ENCODE results near the gene MTMR3.

The MTMR3 gene

DNA sequence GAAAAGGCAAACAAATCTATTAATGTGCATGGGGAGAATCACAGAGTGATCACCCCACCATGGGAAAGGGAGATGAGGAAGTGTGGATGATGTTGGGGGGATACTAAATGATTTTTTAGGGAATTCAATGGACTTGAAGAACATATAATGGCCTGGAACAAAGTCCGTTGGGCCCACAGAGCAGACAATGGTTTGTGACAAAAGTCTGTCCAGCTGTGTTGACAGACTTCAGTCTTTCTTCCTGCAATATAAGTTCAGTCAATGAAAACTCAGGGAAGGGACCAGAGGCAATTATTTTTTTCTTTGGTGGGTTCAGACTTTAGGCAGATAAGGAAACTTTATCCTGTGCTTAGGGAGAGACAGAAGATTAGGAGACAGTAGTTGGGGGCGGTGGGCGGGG, 179.3 kb downstream of the MTMR3 start:
- WGBS (ENCODE audit: insufficient coverage, insufficient read length): no CpG with 5 or more reads among the region's 3 CpGs
- no peaks in the 10 kb centered on the region for H3K27me3 ChIP-seq (ENCODE audit: control insufficient read depth, insufficient read depth, low read length)

DNA sequence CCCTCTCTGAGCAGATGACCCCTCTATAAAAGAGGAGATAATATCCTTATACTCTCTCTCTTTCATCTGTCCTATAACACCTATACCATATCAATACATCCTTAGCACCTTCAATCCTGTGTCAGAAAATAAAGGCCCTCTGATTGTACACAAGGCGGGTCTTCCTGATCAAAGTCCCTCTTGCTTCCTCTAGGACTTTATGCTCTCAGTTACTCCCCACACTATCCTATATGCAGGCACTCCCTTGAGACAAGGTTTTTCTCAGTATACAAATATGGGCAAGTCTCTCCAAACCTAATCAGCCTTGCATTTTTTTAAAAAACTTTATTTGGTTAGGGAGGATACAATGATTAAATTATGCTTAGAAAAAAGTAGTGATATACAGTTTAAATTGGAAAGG, 180.0 kb downstream of the MTMR3 start:
- WGBS (ENCODE audit: insufficient coverage, insufficient read length): no CpG with 5 or more reads among the region's 1 CpG
- Histone ChIP-seq H3K36me3 (ENCODE audit: control insufficient read depth, insufficient read depth, low read length) (no peaks in the 10 kb centered on the region), H3K4me3 (ENCODE audit: low read length) (no peak overlapping the region), H3K27me3 (ENCODE audit: control insufficient read depth, insufficient read depth, low read length) (no peaks in the 10 kb centered on the region), H3K9me3 (ENCODE audit: control insufficient read depth, insufficient read depth, low read length) (no peaks in the 10 kb centered on the region), H3K27ac (ENCODE audit: low read length) (no peak overlapping the region), H3K4me1 (ENCODE audit: control insufficient read depth, insufficient read depth, low read length) (no peaks in the 10 kb centered on the region)
- no peak for DNase-seq (ENCODE audit: low read depth, low spot score)

More for the DNA sequence above, 179.3 kb downstream of the MTMR3 start:
- no peaks in the 10 kb centered on the region for H3K4me1 ChIP-seq (ENCODE audit: control insufficient read depth, insufficient read depth, low read length)
- no peak overlapping the region for H3K4me3 ChIP-seq (ENCODE audit: low read length)
- DNase-seq (ENCODE audit: low read depth, low spot score): no peak
- no peak overlapping the region for H3K27ac ChIP-seq (ENCODE audit: low read length)
- H3K36me3 ChIP-seq (ENCODE audit: control insufficient read depth, insufficient read depth, low read length): no peaks in the 10 kb centered on the region
- H3K9me3 ChIP-seq (ENCODE audit: control insufficient read depth, insufficient read depth, low read length): no peaks in the 10 kb centered on the region

- no peaks in the 10 kb centered on the region for H3K27me3 ChIP-seq (ENCODE audit: control insufficient read depth, insufficient read depth, low read length)
- DNase-seq (ENCODE audit: low read depth, low spot score): no peak
- H3K36me3 ChIP-seq (ENCODE audit: control insufficient read depth, insufficient read depth, low read length): no peaks in the 10 kb centered on the region
- H3K4me3 ChIP-seq (ENCODE audit: low read length): no peak overlapping the region
- H3K27ac ChIP-seq (ENCODE audit: low read length): no peak overlapping the region
- H3K9me3 ChIP-seq (ENCODE audit: control insufficient read depth, insufficient read depth, low read length): no peaks in the 10 kb centered on the region
- no peaks in the 10 kb centered on the region for H3K4me1 ChIP-seq (ENCODE audit: control insufficient read depth, insufficient read depth, low read length)
These were observed 181.2 kb downstream of the MTMR3 start for GRCh38 chr22:30064172-30064571.

DNA sequence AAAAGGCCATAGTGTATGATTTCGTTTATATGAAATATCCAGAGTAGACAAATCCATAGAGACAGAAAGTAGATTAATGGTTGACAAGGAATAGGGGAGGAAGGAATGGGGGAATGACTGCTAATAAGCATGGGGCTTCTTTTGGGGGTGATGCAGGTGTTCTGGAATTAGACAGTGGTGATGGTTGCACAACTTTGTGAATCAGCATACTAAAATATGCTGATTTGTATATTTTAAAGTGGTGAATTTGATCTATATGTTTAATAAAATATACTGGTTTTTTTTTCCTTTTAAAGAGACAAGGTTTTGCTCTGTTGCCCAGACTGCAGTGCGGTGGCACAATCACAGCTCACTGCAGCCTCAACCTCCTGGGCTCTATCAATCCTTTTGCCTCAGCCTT, 190.8 kb downstream of the MTMR3 start:
- H3K9me3 ChIP-seq (ENCODE audit: control insufficient read depth, insufficient read depth, low read length): no peaks in the 10 kb centered on the region
- H3K27ac ChIP-seq (ENCODE audit: low read length): no peak overlapping the region
- no peaks in the 10 kb centered on the region for H3K36me3 ChIP-seq (ENCODE audit: control insufficient read depth, insufficient read depth, low read length)
- no peak for DNase-seq (ENCODE audit: low read depth, low spot score)
- no peaks in the 10 kb centered on the region for H3K4me1 ChIP-seq (ENCODE audit: control insufficient read depth, insufficient read depth, low read length)
- no CpG with 5 or more reads among the region's 2 CpGs for WGBS (ENCODE audit: insufficient coverage, insufficient read length)
- no peak overlapping the region for H3K4me3 ChIP-seq (ENCODE audit: low read length)
- H3K27me3 ChIP-seq (ENCODE audit: control insufficient read depth, insufficient read depth, low read length): no peaks in the 10 kb centered on the region

GRCh38 chr22:30074147-30074546, 191.2 kb downstream of the MTMR3 start:
- no CpG with 5 or more reads among the region's 3 CpGs for WGBS (ENCODE audit: insufficient coverage, insufficient read length)
- Histone ChIP-seq H3K4me3 (ENCODE audit: low read length) (no peak overlapping the region), H3K27me3 (ENCODE audit: control insufficient read depth, insufficient read depth, low read length) (no peaks in the 10 kb centered on the region), H3K27ac (ENCODE audit: low read length) (no peak overlapping the region), H3K36me3 (ENCODE audit: control insufficient read depth, insufficient read depth, low read length) (no peaks in the 10 kb centered on the region), H3K4me1 (ENCODE audit: control insufficient read depth, insufficient read depth, low read length) (no peaks in the 10 kb centered on the region), H3K9me3 (ENCODE audit: control insufficient read depth, insufficient read depth, low read length) (no peaks in the 10 kb centered on the region)
- no peak for DNase-seq (ENCODE audit: low read depth, low spot score)

GRCh38 chr22:30074994-30075393, 192.0 kb downstream of the MTMR3 start:
- no peak for DNase-seq (ENCODE audit: low read depth, low spot score)
- no peaks in the 10 kb centered on the region for H3K36me3 ChIP-seq (ENCODE audit: control insufficient read depth, insufficient read depth, low read length)
- no peak overlapping the region for H3K4me3 ChIP-seq (ENCODE audit: low read length)
- no peaks in the 10 kb centered on the region for H3K4me1 ChIP-seq (ENCODE audit: control insufficient read depth, insufficient read depth, low read length)
- no CpG with 5 or more reads among the region's 3 CpGs for WGBS (ENCODE audit: insufficient coverage, insufficient read length)
- H3K27me3 ChIP-seq (ENCODE audit: control insufficient read depth, insufficient read depth, low read length): no peaks in the 10 kb centered on the region
- H3K27ac ChIP-seq (ENCODE audit: low read length): no peak overlapping the region
- no peaks in the 10 kb centered on the region for H3K9me3 ChIP-seq (ENCODE audit: control insufficient read depth, insufficient read depth, low read length)

DNA sequence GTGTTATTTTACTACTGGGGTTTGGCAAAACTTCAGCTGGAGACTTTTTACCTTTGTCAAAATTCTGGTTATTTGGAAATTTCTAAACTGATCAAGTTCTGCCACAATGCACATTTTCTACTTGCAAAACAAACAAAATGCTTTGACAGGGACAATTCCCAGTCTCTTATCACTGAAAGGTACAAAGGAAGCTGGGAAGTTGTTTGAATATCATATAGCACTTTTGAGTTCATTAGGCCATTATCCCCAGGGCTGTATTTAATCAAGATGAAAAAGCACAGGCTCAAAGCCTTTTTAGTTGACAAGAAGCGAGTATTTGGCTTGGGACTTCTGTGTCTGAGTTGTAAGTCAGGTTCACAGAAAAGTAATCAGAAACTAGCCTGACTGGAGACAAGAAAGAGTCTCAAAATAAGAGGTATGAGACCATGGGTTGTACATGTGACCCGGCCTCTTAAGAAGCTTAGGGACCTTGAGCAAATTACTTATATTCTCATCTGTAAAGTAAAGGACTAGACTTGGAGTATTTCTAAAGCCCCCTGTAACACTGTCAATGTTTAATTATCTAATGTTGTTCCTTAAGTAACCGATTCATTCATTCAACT, 194.4 kb downstream of the MTMR3 start:
- H3K27ac ChIP-seq (ENCODE audit: low read length): no peak overlapping the region
- no CpG with 5 or more reads among the region's 3 CpGs for WGBS (ENCODE audit: insufficient coverage, insufficient read length)

GRCh38 chr22:30078320-30079311, 195.6 kb downstream of the MTMR3 start:
- no CpG with 5 or more reads among the region's 10 CpGs for WGBS (ENCODE audit: insufficient coverage, insufficient read length)
- no peak for DNase-seq (ENCODE audit: low read depth, low spot score)
- H3K4me1 ChIP-seq (ENCODE audit: control insufficient read depth, insufficient read depth, low read length): no peaks in the 10 kb centered on the region; the same call in 1 of the 2 replicates
- H3K36me3 ChIP-seq (ENCODE audit: control insufficient read depth, insufficient read depth, low read length): no peaks in the 10 kb centered on the region
- no peaks in the 10 kb centered on the region for H3K27me3 ChIP-seq (ENCODE audit: control insufficient read depth, insufficient read depth, low read length)
- no peak overlapping the region for H3K4me3 ChIP-seq (ENCODE audit: low read length)
- no peak overlapping the region for H3K27ac ChIP-seq (ENCODE audit: low read length)
- no peaks in the 10 kb centered on the region for H3K9me3 ChIP-seq (ENCODE audit: control insufficient read depth, insufficient read depth, low read length)

More for the DNA sequence above, 194.4 kb downstream of the MTMR3 start:
- Histone ChIP-seq H3K27me3 (ENCODE audit: control insufficient read depth, insufficient read depth, low read length) (no peaks in the 10 kb centered on the region), H3K4me3 (ENCODE audit: low read length) (no peak overlapping the region), H3K9me3 (ENCODE audit: control insufficient read depth, insufficient read depth, low read length) (no peaks in the 10 kb centered on the region), H3K36me3 (ENCODE audit: control insufficient read depth, insufficient read depth, low read length) (no peaks in the 10 kb centered on the region), H3K4me1 (ENCODE audit: control insufficient read depth, insufficient read depth, low read length) (no peaks in the 10 kb centered on the region; the same call in 1 of the 2 replicates)
- DNase-seq (ENCODE audit: low read depth, low spot score): no peak

DNA sequence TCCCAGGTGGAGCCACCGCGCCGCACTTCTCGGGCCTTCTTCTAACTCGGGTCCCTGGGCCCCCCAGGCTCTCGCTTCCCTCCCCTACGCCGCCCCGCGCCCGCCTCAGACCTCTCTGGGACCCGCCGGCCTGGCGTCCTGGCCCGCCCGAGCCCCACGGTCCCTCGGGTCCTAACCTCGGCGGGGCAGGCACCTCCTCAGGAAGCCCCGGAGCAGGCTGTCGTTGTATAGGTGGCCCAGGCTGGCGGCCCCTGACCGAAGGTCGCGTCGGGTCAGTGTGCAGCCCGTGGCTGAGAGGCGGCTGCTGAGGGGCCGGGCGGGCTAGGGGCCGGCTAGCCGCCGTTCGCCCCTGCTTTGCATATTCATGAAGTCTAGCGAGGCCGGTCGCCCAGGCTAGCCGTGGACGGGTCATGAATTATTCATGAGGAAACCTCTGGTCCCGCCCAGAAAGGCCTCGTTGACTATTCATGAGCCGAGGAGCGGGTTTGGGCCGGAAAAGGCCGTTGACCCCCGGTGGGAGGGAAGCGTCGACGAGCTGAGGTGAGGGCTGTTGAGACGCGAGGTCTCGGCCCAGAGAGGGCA, 197.1 kb downstream of the MTMR3 start, which contains the start of gene HORMAD2:
Gene HORMAD2, plus strand, starts transcription at position 513 of the 582 bp plus-strand sequence. CDS start 13,489 bp downstream, outside the sequence.
- WGBS (ENCODE audit: insufficient coverage, insufficient read length): no CpG with 5 or more reads among the region's 53 CpGs
- no peaks in the 10 kb centered on the region for H3K27me3 ChIP-seq (ENCODE audit: control insufficient read depth, insufficient read depth, low read length)
- H3K4me1 ChIP-seq (ENCODE audit: control insufficient read depth, insufficient read depth, low read length): no peaks in the 10 kb centered on the region; the same call in 1 of the 2 replicates
- no peaks in the 10 kb centered on the region for H3K36me3 ChIP-seq (ENCODE audit: control insufficient read depth, insufficient read depth, low read length)
- peak; percentile 67 for DNase-seq (ENCODE audit: low read depth, low spot score)
- H3K27ac ChIP-seq (ENCODE audit: low read length): no peak within 1 kb of the TSS
- no peaks in the 10 kb centered on the region for H3K9me3 ChIP-seq (ENCODE audit: control insufficient read depth, insufficient read depth, low read length)
- H3K4me3 ChIP-seq (ENCODE audit: low read length): peak within 1 kb of the TSS; percentile 54; the same call in 1 of the 2 replicates

Data from iPS DF 6.9 (cell line).